WTC11 (cell line): ENCODE results near the gene ARID1A.
"Not testable (repeated sequence)": the region's sequence is repeated elsewhere in the genome, so short reads cannot be mapped to it uniquely, and the experiment has no call there.

Experiments
- ATF2 ChIP-seq: sonication (generic); formaldehyde crosslinking; IDR thresholded peaks from 2 replicates; pipeline ENCODE4 v1.8.1; 2022; ENCODE audit warnings: low read depth, missing genetic modification reagents, borderline replicate concordance
- ATF3 ChIP-seq: sonication (generic); formaldehyde crosslinking; conservative IDR thresholded peaks from 2 replicates; pipeline ENCODE4 v1.8.1; 2022; ENCODE audit warnings: mild to moderate bottlenecking, missing genetic modification reagents
- CTCF ChIP-seq: fragments of 200-600 bp; IDR thresholded peaks from 2 replicates; pipeline ENCODE4 v1.8.0; 2022; ENCODE audit warnings: antibody characterized with exemption
- MXD4 ChIP-seq: fragments of 250-450 bp; sonication (Bioruptor Pico); IDR thresholded peaks from 2 replicates; pipeline ENCODE4 v1.8.0; 2021; ENCODE audit warnings: mild to moderate bottlenecking, moderate library complexity, borderline replicate concordance
- SP1 ChIP-seq: sonication (generic); formaldehyde crosslinking; conservative IDR thresholded peaks from 2 replicates; pipeline ENCODE4 v1.8.1; 2022; ENCODE audit warnings: missing genetic modification reagents
- TEAD4 ChIP-seq: sonication (generic); formaldehyde crosslinking; IDR thresholded peaks from 2 replicates; pipeline ENCODE4 v1.8.0; 2022; ENCODE audit warnings: mild to moderate bottlenecking, missing genetic modification reagents
- USF2 ChIP-seq: sonication (generic); formaldehyde crosslinking; IDR thresholded peaks from 2 replicates; pipeline ENCODE4 v1.8.1; 2023; ENCODE audit warnings: mild to moderate bottlenecking, missing genetic modification reagents, moderate library complexity

- not testable (repeated sequence) for TF ChIP-seq USF2; ATF2; ATF3 (CRISPR knock-in tag); MXD4 (CRISPR knock-in tag); TEAD4; SP1
- peak; percentile 42; the same call in 1 of the 2 replicates for TF ChIP-seq CTCF
Measured at GRCh38 chr1:26810105-26810504, 114.3 kb downstream of the ARID1A start.
